22Rv1 (cell line): ENCODE measurements around the gene PTCHD1.

Source experiments
- H3K27ac ChIP-seq: fragments of 450-650 bp; 2 replicates; pipeline ENCODE4 v1.5.1; 2017
- ZFX ChIP-seq: fragments of 450-650 bp; IDR thresholded peaks from 2 replicates; pipeline ENCODE4 v1.6.1; 2017; ENCODE audit warnings: antibody characterized with exemption, borderline replicate concordance
- TF ChIP-seq, protein P1 (sequence below): fragments of 450-650 bp; IDR thresholded peaks from 2 replicates; pipeline ENCODE4 v1.5.1; 2017; ENCODE audit warnings: mild to moderate bottlenecking

PTCHD1 gene

DNA sequence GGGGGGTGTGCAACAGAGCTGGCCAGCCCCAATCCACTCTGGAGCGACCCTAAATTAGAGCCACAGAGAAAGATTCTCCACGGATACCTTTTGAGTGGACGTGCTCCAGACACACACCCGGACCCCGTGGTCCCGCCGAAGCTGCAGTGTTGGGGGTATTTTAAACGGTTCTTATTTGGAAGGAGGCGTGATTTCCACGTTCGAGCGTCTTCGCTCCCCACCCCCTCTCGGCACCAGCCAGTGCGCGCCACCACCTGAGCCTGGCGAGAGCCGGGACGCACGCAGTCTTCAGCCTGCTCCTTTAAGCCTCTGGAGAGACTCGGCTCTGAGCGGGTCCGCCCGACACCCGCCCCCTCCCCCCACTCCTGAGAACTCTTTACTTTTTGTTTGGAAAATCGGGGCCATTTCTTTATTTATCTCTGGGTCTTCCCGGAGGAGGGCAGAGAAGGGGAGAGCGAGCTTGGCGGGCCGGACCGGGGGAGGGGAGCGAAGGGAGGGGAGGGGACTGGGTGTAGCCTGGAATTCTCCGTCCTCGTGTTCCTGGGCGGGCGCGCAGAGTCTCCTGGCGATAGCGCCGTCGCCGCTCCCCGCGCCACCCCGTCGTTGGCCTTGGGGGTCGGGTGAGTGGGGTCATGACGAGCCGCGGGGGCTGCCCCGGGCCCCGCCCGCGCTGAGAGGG is 668 bp upstream of the PTCHD1 start:
- TF ChIP-seq, protein P1, sequence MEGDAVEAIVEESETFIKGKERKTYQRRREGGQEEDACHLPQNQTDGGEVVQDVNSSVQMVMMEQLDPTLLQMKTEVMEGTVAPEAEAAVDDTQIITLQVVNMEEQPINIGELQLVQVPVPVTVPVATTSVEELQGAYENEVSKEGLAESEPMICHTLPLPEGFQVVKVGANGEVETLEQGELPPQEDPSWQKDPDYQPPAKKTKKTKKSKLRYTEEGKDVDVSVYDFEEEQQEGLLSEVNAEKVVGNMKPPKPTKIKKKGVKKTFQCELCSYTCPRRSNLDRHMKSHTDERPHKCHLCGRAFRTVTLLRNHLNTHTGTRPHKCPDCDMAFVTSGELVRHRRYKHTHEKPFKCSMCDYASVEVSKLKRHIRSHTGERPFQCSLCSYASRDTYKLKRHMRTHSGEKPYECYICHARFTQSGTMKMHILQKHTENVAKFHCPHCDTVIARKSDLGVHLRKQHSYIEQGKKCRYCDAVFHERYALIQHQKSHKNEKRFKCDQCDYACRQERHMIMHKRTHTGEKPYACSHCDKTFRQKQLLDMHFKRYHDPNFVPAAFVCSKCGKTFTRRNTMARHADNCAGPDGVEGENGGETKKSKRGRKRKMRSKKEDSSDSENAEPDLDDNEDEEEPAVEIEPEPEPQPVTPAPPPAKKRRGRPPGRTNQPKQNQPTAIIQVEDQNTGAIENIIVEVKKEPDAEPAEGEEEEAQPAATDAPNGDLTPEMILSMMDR: no peak
- no peak for TF ChIP-seq ZFX
- H3K27ac ChIP-seq: peak overlapping the region; percentile 50

DNA sequence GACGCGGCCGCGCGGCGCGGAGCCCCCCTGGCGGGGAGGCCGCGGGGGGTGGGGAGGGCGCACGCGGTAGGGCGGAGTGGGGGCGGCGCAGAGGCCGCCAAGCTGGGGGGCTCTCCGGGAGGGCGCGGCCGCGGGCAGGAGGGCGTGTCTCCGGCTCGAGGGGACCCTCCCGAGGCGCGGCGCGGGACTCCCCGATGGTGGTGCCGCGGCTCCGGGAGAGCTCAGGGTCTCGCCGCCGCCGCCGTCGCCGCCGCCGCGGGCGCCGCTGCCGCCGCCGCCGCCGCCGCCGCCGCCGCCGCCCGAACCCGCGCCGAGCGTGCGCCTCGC is 165 bp upstream of the PTCHD1 start:
- H3K27ac ChIP-seq: peak overlapping the region; percentile 50
- TF ChIP-seq, protein P1: no peak
- no peak for TF ChIP-seq ZFX

DNA sequence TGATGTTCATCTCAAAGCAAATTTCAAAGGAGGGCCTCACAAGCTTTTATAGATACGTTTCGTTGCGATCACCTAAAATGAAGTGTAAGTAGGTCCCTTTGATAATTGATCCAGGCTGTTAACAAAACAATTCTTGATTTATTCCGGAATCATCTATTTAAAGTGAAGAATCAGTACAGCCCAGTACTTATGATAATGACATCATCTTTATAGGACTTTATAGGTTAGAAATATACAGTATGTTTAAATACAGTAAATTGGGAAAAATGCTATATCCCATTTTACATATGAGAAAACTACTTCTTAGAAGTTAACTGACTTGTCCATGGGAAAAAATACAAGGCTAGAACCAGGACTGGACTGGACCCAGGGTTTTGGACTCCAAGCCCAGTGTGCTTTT is 3.7 kb downstream of the PTCHD1 start:
- TF ChIP-seq, protein P1: no peak
- no peak for TF ChIP-seq ZFX
- no peak overlapping the region for H3K27ac ChIP-seq

DNA sequence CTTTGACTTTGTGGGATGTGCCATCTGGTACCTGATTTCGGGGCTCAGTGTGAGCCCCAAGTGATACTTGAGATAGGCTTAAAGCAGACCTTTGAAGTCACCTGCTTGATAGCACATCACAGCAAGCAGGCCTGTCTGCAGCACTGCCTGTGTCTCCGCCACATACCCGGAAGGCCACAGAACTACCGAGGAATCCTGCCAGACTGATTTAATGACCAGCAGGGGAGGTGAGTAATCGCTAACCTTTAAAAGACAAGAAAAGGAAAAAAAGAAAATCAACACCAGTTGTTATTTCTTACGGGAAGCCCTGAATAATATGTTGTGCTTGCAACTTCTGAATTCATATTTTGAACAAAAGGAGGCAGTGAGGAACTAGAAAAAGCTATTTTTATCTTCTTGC is 6.8 kb downstream of the PTCHD1 start:
- H3K27ac ChIP-seq: no peak overlapping the region
- TF ChIP-seq, protein P1: no peak
- no peak for TF ChIP-seq ZFX

DNA sequence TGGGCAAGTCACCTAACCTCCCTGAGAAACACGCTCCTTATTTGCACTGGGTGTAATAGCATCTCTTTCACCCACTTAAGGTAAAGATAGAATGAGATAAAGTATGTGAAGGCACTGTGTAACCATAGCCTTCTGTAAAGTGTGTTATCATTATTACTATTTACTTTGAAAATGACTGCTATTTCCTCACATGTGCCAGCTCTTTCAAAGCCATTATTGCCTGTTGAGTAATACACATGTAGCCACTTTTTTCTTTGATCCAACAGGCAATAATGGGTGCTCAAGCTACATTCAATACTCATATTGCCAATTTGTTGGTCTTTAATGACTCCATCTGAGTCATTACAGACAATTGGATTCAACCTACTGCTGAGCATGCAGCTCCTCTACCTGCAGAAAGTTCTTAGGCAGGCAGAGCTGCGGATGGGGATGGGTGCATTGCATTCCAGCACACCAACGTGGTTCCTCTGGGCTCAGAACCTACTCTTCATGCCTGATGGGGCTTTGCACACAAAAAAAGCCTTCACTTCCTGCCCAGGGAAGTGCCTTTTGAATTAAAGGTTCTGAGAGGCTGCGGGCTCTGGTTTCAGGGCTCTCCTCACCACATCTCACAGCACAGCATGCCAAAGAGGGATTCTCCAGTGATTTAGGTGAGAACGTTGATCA is 9.7 kb downstream of the PTCHD1 start:
- H3K27ac ChIP-seq: no peak overlapping the region
- TF ChIP-seq, protein P1: no peak
- no peak for TF ChIP-seq ZFX

DNA sequence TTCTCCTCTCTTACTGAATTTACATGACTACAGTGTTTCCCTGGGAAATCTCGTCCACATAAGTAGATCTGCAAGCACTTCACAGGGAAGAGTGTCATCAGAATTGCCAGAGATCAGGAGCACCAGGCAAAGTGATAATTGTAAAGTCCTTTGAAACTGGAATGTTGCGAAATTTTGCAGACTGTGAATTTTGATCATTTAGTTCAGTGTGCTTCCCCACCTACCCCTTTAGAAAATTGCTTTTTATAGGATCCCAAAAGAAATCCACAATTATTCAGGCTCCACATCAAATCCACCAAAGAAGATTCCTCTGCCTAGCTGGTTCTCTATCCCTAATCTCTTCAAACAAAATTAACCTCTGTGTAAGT is 10.2 kb downstream of the PTCHD1 start:
- no peak for TF ChIP-seq ZFX
- TF ChIP-seq, protein P1: no peak

DNA sequence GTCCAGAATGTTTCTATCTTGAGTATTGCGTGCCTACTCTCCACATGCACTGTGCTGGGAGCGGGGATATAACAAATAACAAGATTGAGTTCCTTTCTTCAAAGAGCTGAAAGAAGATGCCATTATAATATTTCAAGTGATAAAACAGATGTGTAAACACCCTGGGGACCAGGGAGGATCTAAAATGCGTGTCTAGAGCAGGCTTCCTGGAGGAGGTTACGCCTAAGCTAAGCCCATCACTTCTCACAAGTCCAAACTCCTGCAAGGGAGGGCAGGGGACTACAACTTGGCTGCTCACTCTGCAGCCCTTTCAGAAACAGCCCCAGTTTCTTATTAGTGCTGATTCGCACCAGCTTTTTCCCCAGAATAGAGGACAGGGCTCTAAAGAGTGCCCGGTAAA is 21.5 kb downstream of the PTCHD1 start:
- TF ChIP-seq, protein P1: no peak
- no peak for TF ChIP-seq ZFX
- no peak overlapping the region for H3K27ac ChIP-seq

More for the DNA sequence above, 10.2 kb downstream of the PTCHD1 start:
- no peak overlapping the region for H3K27ac ChIP-seq
